ENCODE results near the gene ANKMY1. TPM values are rescaled to one million over a fixed set of nuclear protein-coding genes. Genes with fewer than 3 reads are reported as not detected.
"Not testable (repeated sequence)": the region's sequence is repeated elsewhere in the genome, so short reads cannot be mapped to it uniquely, and the experiment has no call there.

Gene ANKMY1
- polyA plus RNA-seq, 3 donors, result 2.1 to 22.9 (median 2.9) TPM

- TF ChIP-seq CTCF (IDR thresholded peaks at IDR 0.05), result no peak
- no peaks in the 10 kb centered on the region for H4K20me1 ChIP-seq (ENCODE audit: insufficient read depth, low read length)
- H3K79me2 ChIP-seq (ENCODE audit: insufficient read depth, low read length), result no peaks in the 10 kb centered on the region
- Mint-ChIP-seq H3K27me3 (ENCODE audit: low read depth in 3 of 3) (peaks cover 0 to 2% (median 0%) of the 10 kb centered on the region in 3 donors), H3K27ac (peak overlapping the region in 2 of 7 donors; percentile 3 to 61), H3K4me3 (no peak overlapping the region), H3K9me3 (peaks cover 10 to 26% (median 18%) of the 10 kb centered on the region in 7 donors), H3K4me1 (no peaks in the 10 kb centered on the region), H3K36me3 (peaks cover 64 to 79% of the 10 kb centered on the region in 2 donors)
- H3K9me3 ChIP-seq (replicated peaks in 1 of 2; ENCODE audit: control insufficient read depth in 1 of 2, insufficient read depth in 1 of 2, low read length in 2 of 2), result peaks cover 7 to 21% of the 10 kb centered on the region in 2 donors
- no peak overlapping the region for H3K4me2 ChIP-seq (replicated peaks; ENCODE audit: extremely low read depth, low read length, poor library complexity, severe bottlenecking)
- no peak overlapping the region for H3K27ac ChIP-seq (ENCODE audit: low read depth in 1 of 2, low read length in 2 of 2)
- no peak overlapping the region for H2AFZ ChIP-seq (ENCODE audit: insufficient read depth, low read depth, low read length, poor library complexity, severe bottlenecking)
- no peaks in the 10 kb centered on the region for H3K27me3 ChIP-seq (ENCODE audit: control insufficient read depth in 2 of 2, insufficient read depth in 2 of 2, low read length in 2 of 2)
- H3K4me3 ChIP-seq (replicated peaks in 1 of 3; ENCODE audit: low read depth in 2 of 3, low read length in 3 of 3), result no peak overlapping the region
- intact Hi-C loops (cut with micrococcal nuclease), result no loop called here
- no peak overlapping the region for H3K9ac ChIP-seq (ENCODE audit: insufficient read depth, low read length, poor library complexity, severe bottlenecking)
- H3K36me3 ChIP-seq (replicated peaks in 1 of 2; ENCODE audit: control insufficient read depth in 1 of 2, insufficient read depth in 2 of 2, low read length in 2 of 2), result peaks cover 33 to 51% of the 10 kb centered on the region in 2 donors
- no peaks in the 10 kb centered on the region for H3K4me1 ChIP-seq (ENCODE audit: control insufficient read depth in 1 of 2, insufficient read depth in 2 of 2, low read length in 2 of 2)
- no peak for DNase-seq
Measured at GRCh38 chr2:240539906-240540305, 17.9 kb downstream of the ANKMY1 start.

- Mint-ChIP-seq H3K36me3 (peaks cover 66 to 81% of the 10 kb centered on the region in 2 donors), H3K27ac (peak overlapping the region in 2 of 7 donors; percentile 1 to 72), H3K9me3 (peaks cover 10 to 24% (median 14%) of the 10 kb centered on the region in 7 donors)
- H3K4me2 ChIP-seq (replicated peaks; ENCODE audit: extremely low read depth, low read length, poor library complexity, severe bottlenecking); H3K4me3 Mint-ChIP-seq; H3K4me1 Mint-ChIP-seq; H3K4me1 ChIP-seq (ENCODE audit: control insufficient read depth in 1 of 2, insufficient read depth in 2 of 2, low read length in 2 of 2); H4K20me1 ChIP-seq (ENCODE audit: insufficient read depth, low read length); H2AFZ ChIP-seq (ENCODE audit: insufficient read depth, low read depth, low read length, poor library complexity, severe bottlenecking); intact Hi-C loops (cut with micrococcal nuclease); H3K79me2 ChIP-seq (ENCODE audit: insufficient read depth, low read length); H3K27ac ChIP-seq (ENCODE audit: low read depth in 1 of 2, low read length in 2 of 2); H3K27me3 ChIP-seq (ENCODE audit: control insufficient read depth in 2 of 2, insufficient read depth in 2 of 2, low read length in 2 of 2); H3K4me3 ChIP-seq (replicated peaks in 1 of 3; ENCODE audit: low read depth in 2 of 3, low read length in 3 of 3); H3K27me3 Mint-ChIP-seq (ENCODE audit: low read depth in 3 of 3); DNase-seq; H3K9ac ChIP-seq (ENCODE audit: insufficient read depth, low read length, poor library complexity, severe bottlenecking): not testable (repeated sequence)
- peaks cover 7 to 28% of the 10 kb centered on the region in 2 donors for H3K9me3 ChIP-seq (replicated peaks in 1 of 2; ENCODE audit: control insufficient read depth in 1 of 2, insufficient read depth in 1 of 2, low read length in 2 of 2)
- peaks cover 33 to 59% of the 10 kb centered on the region in 2 donors for H3K36me3 ChIP-seq (replicated peaks in 1 of 2; ENCODE audit: control insufficient read depth in 1 of 2, insufficient read depth in 2 of 2, low read length in 2 of 2)
- 99% methylated on average over 14 of the region's 17 CpGs for WGBS (ENCODE audit: insufficient coverage)
Measured at GRCh38 chr2:240539101-240539500, 18.7 kb downstream of the ANKMY1 start.

Measured in CD14-positive monocyte (primary cell).